Fibroblast of pulmonary artery (primary cell): Measurements from ENCODE around the gene SCRG1.

ENCODE experiments used
- DNase-seq: peaks from one replicate; pipeline ENCODE4 v3.0.0-alpha.2; 2010; ENCODE audit warnings: low read depth
- H3K4me3 ChIP-seq: replicated peaks from 2 replicates; pipeline ENCODE4 v1.5.1; 2011; ENCODE audit warnings: low read depth, mild to moderate bottlenecking, control low read depth, low read length, moderate library complexity
- TF ChIP-seq, protein P1 (sequence below): IDR thresholded peaks from 2 replicates; pipeline ENCODE4 v1.5.1; 2011; ENCODE audit warnings: mild to moderate bottlenecking, control low read depth, low read length, inconsistent platforms; ENCODE audit errors: missing control alignments

The SCRG1 gene

DNA sequence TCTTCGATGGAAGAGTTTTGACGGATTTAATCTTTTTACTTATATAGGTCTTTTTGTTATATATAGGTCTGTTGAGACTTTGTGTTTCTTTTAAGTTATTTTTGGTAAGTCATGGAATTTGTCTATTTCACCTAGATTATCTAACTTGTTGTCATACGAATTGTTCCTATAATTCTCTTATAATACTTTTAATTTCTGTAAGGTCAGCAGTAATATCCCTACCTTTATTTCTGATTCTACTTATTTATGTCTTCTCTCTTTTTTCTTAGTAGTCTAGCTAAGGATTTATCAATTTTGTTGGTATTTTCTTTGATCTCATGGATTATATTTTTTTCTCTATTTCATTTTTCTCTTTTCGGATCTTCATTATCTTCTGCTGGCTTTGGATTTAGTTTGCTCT is 16.6 kb downstream of the SCRG1 start:
- no peak for DNase-seq
- TF ChIP-seq, protein P1, sequence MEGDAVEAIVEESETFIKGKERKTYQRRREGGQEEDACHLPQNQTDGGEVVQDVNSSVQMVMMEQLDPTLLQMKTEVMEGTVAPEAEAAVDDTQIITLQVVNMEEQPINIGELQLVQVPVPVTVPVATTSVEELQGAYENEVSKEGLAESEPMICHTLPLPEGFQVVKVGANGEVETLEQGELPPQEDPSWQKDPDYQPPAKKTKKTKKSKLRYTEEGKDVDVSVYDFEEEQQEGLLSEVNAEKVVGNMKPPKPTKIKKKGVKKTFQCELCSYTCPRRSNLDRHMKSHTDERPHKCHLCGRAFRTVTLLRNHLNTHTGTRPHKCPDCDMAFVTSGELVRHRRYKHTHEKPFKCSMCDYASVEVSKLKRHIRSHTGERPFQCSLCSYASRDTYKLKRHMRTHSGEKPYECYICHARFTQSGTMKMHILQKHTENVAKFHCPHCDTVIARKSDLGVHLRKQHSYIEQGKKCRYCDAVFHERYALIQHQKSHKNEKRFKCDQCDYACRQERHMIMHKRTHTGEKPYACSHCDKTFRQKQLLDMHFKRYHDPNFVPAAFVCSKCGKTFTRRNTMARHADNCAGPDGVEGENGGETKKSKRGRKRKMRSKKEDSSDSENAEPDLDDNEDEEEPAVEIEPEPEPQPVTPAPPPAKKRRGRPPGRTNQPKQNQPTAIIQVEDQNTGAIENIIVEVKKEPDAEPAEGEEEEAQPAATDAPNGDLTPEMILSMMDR = no peak
- no peak overlapping the region for H3K4me3 ChIP-seq

DNA sequence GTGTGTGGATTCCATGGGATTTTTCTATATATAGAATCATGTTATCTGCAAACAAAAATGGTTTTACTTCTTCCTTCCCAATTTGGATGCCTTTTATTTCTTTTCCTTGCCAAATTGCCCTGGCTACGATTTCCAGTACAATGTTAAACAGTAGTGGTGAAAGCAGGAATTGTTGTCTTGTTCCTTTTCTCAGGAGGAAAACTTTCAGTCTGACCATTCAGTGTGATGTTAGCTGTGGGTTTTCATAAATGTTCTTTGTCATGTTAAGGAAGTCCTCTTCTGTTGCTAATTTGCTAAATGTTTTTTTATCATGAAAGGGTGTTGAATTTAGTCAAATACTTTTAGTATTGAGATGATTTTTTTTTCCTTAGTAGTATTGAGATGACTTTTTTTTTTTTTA is 17.3 kb downstream of the SCRG1 start:
- no peak overlapping the region for H3K4me3 ChIP-seq
- TF ChIP-seq, protein P1 = no peak
- peak; percentile 45 for DNase-seq

DNA sequence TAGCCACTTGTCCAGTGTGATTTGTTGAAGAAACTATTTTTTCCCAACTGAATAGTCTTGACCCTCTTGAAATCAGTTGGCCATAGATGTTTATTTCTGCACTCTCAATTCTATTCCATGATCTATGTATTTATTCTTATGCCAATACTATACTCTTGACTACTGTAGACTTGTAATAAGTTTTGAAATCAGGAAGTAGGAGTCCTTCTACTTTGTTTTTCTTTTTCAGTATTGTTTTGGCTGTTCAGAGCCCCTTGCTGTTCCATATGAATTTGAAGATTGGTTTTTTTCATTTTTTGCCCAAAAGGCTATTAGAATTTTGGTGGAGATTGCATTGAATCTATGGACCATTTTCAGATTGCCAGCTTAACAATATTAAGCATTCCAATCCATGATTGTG is 17.9 kb downstream of the SCRG1 start:
- TF ChIP-seq, protein P1 = no peak
- H3K4me3 ChIP-seq = no peak overlapping the region
- DNase-seq = no peak

DNA sequence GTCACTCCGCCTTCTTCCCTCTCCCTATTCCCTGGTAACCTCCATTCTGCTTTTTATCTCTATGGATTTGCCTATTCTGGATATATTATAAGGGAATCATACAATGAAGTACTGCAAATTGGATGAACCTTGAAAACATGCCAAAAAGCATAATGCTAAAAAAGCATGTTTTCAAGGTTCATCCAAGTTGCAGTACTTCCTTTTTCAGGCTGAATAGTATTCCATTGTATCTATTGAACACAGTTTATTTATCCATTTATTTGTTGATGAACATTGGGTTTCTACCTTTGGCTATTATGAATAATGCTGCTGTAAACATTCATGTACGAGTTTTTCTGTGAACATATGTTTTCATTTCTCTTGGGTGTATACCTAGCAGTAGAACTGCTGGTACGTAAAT is 19.0 kb downstream of the SCRG1 start:
- TF ChIP-seq, protein P1 = no peak
- DNase-seq = no peak
- no peak overlapping the region for H3K4me3 ChIP-seq

DNA sequence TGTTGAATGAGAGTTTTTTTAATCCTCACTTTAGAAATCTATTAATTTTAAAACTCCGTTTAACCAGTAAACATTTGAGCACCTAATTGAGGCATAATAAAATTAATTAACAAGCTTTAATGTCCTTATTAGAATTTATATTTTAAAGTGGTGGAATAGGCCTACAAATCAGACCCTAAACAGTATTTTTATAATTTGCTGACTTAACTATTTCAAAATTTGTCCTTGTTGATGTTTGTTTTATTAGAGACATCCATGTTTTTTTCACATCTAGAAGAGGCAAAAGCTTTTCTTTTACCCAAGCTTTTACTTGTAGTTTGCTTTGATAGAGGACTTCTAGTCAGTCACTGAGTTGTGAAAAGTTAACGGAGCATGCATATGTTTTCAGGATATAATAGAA is 24.3 kb downstream of the SCRG1 start:
- no peak for DNase-seq
- H3K4me3 ChIP-seq = no peak overlapping the region
- TF ChIP-seq, protein P1 = no peak

DNA sequence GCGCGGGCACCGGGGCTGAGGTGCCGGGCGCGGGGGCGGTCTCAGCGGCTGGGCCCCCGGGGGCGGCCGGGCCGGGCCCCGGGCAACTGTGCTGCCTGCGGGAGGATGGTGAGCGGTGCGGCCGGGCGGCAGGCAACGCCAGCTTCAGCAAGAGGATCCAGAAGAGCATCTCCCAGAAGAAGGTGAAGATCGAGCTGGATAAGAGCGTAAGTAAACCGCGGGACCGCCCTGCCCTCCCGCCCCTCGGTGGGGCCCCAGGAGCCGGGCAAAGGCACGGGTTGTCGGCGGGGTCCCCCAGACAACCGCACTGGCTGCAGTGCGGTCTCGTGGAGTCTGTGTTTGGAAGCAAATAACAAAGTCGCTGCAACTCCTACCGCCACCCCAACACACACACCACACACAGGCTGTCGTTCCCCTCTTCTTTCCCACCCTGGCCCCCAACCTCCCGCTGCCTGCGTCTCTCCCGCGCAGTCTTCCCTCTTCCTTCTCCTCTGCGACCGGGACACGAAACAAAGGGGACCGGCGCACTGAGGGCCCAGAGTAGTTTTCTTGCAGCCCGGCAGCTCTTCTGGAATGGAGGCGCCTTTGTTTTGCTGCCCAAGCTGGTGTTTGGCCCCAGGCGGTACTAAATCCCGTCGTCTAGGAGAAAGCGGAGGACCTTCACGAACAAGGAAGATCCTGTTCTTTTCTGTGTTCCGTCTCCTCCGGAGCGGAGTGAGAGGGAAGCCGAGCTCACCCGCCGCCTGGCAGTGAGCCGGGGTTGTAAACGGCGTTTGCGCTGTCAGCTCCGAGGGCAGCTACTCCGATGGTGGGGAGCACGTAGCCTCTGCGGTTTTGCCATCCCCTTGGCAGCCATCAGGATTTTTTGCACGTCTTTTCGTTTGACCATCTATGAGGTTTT is 27.4 kb downstream of the SCRG1 start:
- TF ChIP-seq, protein P1 = no peak
- DNase-seq = peak; percentile 78
- H3K4me3 ChIP-seq = peak overlapping the region; percentile 75
